Measurements from ENCODE around the gene NFASC. TPM values are rescaled to one million over a fixed set of nuclear protein-coding genes. Genes with fewer than 3 reads are reported as not detected.

NFASC gene
- total and polyA plus RNA-seq, 2 donors (not counting 3 experiments of a cell fraction or from before 2014, with no cell fraction given), result not detected

DNA sequence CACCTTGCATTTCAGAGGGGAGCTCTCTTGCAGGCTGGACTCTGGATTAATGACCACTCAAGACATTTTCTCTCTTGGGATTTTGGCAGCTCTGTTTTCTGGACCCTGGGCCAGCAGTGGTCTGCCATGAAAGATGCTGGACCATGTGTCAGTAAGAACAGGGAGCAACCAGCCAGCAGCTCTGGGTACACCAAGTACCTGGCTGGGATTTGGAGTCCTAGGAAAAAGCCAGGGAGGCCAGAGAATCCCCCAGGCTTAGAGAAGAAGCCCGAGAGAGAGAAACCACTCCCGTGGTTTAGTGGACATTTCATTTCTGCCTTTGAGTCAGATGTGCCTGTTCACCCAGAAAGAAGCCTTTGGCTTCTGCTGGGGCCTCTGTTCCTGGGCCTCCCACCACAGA is 2.5 kb downstream of the NFASC start:
- H3K4me1 ChIP-seq (ENCODE audit: control insufficient read depth, extremely low read depth, insufficient read depth, low read length), result no peaks in the 10 kb centered on the region
- H3K4me2 ChIP-seq (ENCODE audit: insufficient read depth, low read length), result no peak overlapping the region
- no peaks in the 10 kb centered on the region for H3K79me2 ChIP-seq (ENCODE audit: control insufficient read depth, insufficient read depth, low read length)
- BruUV-seq (replicated peaks), result no TSS peak
- no peak overlapping the region for H3K9ac ChIP-seq (replicated peaks; ENCODE audit: extremely low read depth, insufficient read depth, low read length)
- H3K36me3 ChIP-seq (ENCODE audit: control insufficient read depth in 2 of 2, extremely low read depth in 1 of 2, insufficient read depth in 2 of 2, low read length in 2 of 2), result no peaks in the 10 kb centered on the region
- DNase-seq (ENCODE audit: low read depth, low spot score) (no peak), FAIRE-seq (no peak)
- H3K27me3 ChIP-seq (ENCODE audit: control insufficient read depth in 2 of 2, insufficient read depth in 2 of 2, low read length in 2 of 2), result peaks cover 2 to 3% of the 10 kb centered on the region in 2 experiments
- dilution Hi-C loops (cut with MboI; ENCODE audit: extremely low pct_ligation_motif_present, low sequenced_read_pairs) (no loop called here), intact Hi-C loops (cut with micrococcal nuclease) (no loop called here)
- H4K20me1 ChIP-seq (replicated peaks; ENCODE audit: control insufficient read depth, extremely low read depth, insufficient read depth, low read length), result no peaks in the 10 kb centered on the region
- H2AFZ ChIP-seq (ENCODE audit: low read depth, low read length), result no peak overlapping the region
- POLR2A ChIA-PET, result no interaction called here
- no peak for TF ChIP-seq FOS (IDR thresholded peaks at IDR 0.05; ENCODE audit: borderline replicate concordance, insufficient read depth, low read length)
- no peaks in the 10 kb centered on the region for H3K9me1 ChIP-seq (replicated peaks; ENCODE audit: control insufficient read depth, extremely low read depth, insufficient read depth, low read length)
- no peak overlapping the region for H3K27ac ChIP-seq (ENCODE audit: insufficient read depth, low read depth, low read length)
- CTCF ChIA-PET, result no interaction called here
- H3K9me3 ChIP-seq (replicated peaks; ENCODE audit: control insufficient read depth, insufficient read depth, low read length), result no peaks in the 10 kb centered on the region
- no peak overlapping the region for H3K4me3 ChIP-seq (replicated peaks in 1 of 3; ENCODE audit: insufficient read depth in 1 of 3, low read depth in 1 of 3, low read length in 3 of 3)

DNA sequence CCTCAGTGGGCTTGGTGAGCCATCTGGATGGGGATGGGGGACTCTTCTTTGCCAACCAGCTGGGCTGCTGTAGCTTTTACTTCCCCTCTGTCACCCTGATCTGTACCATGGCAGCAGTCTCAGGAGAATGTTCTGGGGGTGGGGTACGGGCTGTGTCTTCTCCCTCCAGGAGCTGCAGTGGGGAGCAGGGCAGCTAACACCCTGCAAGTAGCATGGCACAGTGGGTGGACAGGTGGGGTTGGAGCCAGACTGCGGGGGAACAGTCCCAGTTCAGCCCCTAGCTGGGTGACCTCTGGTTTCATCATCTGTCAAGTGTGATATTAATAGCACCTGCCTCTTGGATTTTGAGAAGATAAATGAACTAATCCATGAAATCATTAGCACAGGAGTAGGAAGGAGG is 3.1 kb downstream of the NFASC start:
- Histone ChIP-seq H3K27me3 (ENCODE audit: control insufficient read depth in 2 of 2, insufficient read depth in 2 of 2, low read length in 2 of 2) (peaks cover 2 to 3% of the 10 kb centered on the region in 2 experiments), H3K9me1 (replicated peaks; ENCODE audit: control insufficient read depth, extremely low read depth, insufficient read depth, low read length) (no peaks in the 10 kb centered on the region), H3K4me3 (replicated peaks in 1 of 3; ENCODE audit: insufficient read depth in 1 of 3, low read depth in 1 of 3, low read length in 3 of 3) (no peak overlapping the region), H3K36me3 (ENCODE audit: control insufficient read depth in 2 of 2, extremely low read depth in 1 of 2, insufficient read depth in 2 of 2, low read length in 2 of 2) (no peaks in the 10 kb centered on the region), H3K79me2 (ENCODE audit: control insufficient read depth, insufficient read depth, low read length) (no peaks in the 10 kb centered on the region), H2AFZ (ENCODE audit: low read depth, low read length) (no peak overlapping the region), H3K4me2 (ENCODE audit: insufficient read depth, low read length) (no peak overlapping the region), H3K9ac (replicated peaks; ENCODE audit: extremely low read depth, insufficient read depth, low read length) (no peak overlapping the region), H3K27ac (ENCODE audit: insufficient read depth, low read depth, low read length) (no peak overlapping the region), H4K20me1 (replicated peaks; ENCODE audit: control insufficient read depth, extremely low read depth, insufficient read depth, low read length) (no peaks in the 10 kb centered on the region), H3K4me1 (ENCODE audit: control insufficient read depth, extremely low read depth, insufficient read depth, low read length) (no peaks in the 10 kb centered on the region), H3K9me3 (replicated peaks; ENCODE audit: control insufficient read depth, insufficient read depth, low read length) (no peaks in the 10 kb centered on the region)
- CTCF ChIA-PET, result no interaction called here
- no peak for FAIRE-seq
- POLR2A ChIA-PET, result no interaction called here
- TF ChIP-seq POLR2A (IDR thresholded peaks at IDR 0.05; ENCODE audit: low read depth, low read length), result no peak
- TF ChIP-seq MYC (IDR thresholded peaks at IDR 0.05; ENCODE audit: low read depth, low read length), result no peak
- no peak for TF ChIP-seq GATA2 (IDR thresholded peaks at IDR 0.05; ENCODE audit: insufficient read depth, insufficient read length, low read depth, low read length)
- TF ChIP-seq, protein P1, sequence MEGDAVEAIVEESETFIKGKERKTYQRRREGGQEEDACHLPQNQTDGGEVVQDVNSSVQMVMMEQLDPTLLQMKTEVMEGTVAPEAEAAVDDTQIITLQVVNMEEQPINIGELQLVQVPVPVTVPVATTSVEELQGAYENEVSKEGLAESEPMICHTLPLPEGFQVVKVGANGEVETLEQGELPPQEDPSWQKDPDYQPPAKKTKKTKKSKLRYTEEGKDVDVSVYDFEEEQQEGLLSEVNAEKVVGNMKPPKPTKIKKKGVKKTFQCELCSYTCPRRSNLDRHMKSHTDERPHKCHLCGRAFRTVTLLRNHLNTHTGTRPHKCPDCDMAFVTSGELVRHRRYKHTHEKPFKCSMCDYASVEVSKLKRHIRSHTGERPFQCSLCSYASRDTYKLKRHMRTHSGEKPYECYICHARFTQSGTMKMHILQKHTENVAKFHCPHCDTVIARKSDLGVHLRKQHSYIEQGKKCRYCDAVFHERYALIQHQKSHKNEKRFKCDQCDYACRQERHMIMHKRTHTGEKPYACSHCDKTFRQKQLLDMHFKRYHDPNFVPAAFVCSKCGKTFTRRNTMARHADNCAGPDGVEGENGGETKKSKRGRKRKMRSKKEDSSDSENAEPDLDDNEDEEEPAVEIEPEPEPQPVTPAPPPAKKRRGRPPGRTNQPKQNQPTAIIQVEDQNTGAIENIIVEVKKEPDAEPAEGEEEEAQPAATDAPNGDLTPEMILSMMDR (IDR thresholded peaks at IDR 0.05; ENCODE audit: extremely low read depth in 1 of 2, insufficient read depth in 1 of 2, low read depth in 1 of 2, low read length in 2 of 2), result no peak
- TF ChIP-seq, protein P2, sequence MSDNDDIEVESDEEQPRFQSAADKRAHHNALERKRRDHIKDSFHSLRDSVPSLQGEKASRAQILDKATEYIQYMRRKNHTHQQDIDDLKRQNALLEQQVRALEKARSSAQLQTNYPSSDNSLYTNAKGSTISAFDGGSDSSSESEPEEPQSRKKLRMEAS (IDR thresholded peaks at IDR 0.05; ENCODE audit: insufficient read depth, insufficient read length), result no peak
- no peak for TF ChIP-seq FOS (IDR thresholded peaks at IDR 0.05; ENCODE audit: borderline replicate concordance, insufficient read depth, low read length)
- no peak for TF ChIP-seq POLR2AphosphoS5 (IDR thresholded peaks at IDR 0.05; ENCODE audit: insufficient read depth, low read depth, low read length)
- no peak for TF ChIP-seq JUN (IDR thresholded peaks at IDR 0.05; ENCODE audit: borderline replicate concordance, insufficient read depth, insufficient read length, low read depth)
- no peak for TF ChIP-seq EZH2 (IDR thresholded peaks at IDR 0.05; ENCODE audit: borderline replicate concordance, low read depth, low read length, severe bottlenecking)
- no TSS peak for BruUV-seq (replicated peaks)
- intact Hi-C loops (cut with micrococcal nuclease), result no loop called here
- DNase-seq (ENCODE audit: low read depth, low spot score), result no peak
- dilution Hi-C loops (cut with MboI; ENCODE audit: extremely low pct_ligation_motif_present, low sequenced_read_pairs), result no loop called here
